Right hindlimb (tissue), 1 donor: ENCODE data around the gene CCDC150.
"Not testable (repeated sequence)": the region's sequence is repeated elsewhere in the genome, so short reads cannot be mapped to it uniquely, and the experiment has no call there.

Source experiments
- DNase-seq: peaks from one replicate; pipeline ENCODE4 v3.0.0-alpha.2; 2018

CCDC150 gene

DNA sequence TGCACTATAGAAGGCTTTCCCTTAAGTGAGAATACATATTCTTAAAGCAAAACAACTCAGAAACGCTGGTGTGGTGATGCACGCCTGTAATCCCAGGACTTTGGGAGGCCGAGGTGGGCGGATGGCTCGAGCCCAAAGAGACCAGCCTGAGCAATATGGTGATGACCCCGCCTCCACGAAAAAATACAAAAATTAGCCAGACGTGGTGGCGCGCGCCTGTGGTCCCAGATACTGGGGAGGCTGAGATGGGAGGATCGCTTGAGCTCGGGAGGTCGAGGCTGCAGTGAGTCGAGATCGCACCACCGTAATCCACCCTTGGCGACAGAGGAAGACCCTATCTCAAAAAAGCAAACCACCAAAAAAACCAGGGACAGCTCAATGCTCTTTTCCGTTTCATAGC, 750 bp upstream of the CCDC150 start:
- no peak for DNase-seq

DNA sequence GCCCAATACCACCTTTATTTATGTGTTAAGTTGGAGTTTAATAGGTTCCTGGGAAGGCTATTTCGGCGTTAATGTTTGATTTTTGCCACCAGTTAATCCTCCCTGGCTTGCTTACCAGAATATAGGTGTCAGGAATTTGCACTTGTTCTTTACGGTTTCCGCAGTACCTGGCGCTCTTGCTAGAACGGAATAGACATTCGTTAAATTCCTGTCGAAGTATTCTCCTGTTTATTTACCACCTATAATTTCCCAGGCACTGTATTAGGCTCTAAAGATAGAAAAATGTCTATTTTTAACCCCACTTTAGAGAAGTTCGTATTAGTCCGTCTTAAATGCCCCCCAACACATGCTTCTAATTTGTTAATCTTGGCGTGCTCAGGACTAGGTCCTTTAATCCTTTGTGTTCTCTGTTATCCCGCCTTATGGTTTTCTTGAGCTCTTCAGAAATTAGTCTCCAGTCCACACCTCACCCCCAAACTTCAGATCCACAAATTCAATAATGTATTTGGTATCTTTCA, 575 bp downstream of the CCDC150 start:
- DNase-seq, result no peak

DNA sequence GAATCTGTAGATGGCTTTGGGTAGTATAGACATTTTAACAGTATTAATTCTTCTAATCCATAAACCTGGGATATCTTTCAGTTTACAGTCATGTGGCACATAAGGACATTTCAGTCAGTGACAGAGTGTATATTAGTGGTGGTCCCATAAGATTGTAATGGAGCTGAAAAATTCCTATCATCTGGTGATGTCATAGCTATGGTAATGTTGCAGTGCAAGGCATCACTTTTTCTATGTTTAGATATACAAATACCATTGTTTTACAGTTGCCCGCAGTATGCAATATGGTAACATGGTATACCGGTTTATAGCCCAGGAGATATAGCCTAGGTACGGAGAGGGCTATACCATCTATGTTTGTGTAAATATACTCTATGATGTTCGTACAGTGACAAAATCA, 9.7 kb downstream of the CCDC150 start:
- DNase-seq, result no peak

DNA sequence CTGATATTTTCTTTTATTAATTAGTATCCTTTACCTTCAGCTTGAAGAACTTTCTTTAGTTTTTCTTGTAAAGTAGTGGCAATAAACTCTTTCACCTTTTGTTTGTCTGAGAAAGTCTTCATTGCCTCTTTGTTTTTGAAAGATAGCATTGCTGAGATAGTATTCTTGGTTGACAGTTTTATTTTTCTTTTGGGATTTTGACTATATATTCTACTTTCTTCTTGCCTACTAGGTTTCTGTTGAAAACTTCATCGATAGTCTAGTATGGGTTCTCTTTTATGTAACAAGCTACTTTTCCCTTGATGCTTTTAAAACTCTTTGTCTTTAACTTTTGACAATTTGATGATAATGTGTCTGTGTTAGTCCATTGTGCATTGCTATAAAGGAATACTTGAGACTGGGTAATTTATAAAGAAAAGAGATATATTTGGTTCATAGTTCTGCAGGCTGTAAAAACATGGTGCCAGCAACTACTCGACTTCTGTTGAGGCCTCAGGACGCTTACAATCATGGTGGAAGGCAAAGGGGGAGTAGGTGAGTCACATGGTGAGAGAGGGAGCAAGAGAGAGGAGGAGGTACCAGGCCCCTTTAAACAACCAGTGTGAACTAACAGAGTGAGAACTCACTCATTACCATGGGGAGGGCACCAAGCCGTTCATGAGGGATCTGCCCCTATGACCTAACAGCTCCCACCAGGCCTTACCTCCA, 12.0 kb downstream of the CCDC150 start:
- DNase-seq, result no peak

DNA sequence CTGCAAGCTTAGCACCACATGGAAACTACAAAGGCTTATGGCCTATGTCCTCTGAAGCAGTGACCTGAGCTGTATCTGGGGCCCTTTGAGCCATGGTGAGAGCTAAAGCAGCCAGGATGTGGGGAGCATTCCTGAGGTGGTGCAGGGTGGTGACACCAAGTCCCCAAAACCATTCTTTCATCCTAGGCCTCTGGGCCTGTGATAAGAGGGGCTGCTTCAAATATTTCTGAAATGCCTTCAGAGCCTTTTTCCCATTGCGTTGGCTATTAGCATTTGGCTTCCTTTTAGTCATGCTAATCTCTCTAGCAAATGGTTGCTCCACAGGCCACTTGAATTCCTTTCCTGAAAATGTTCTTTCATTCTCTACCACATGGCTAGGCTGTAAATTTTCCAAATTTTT, 13.4 kb downstream of the CCDC150 start:
- no peak for DNase-seq

DNA sequence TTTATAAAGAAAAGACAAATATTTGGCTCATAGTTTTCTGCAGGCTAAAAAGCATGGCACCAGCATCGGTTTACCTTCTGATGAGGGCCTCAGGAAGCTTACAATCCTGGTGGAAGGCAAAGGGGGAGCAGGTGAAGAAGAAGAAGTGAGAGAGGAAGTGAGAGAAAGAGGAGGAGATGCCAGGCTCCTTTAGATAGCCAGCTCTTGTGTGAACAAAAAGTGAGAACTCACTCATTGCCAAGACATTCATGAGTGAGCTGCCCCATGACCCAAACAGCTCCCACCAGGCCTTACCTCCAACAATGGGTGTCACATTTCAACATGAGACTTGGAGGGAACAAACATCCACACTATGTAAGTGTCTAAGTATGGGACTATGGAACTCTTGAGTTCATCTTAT, 14.3 kb downstream of the CCDC150 start:
- no peak for DNase-seq

DNA sequence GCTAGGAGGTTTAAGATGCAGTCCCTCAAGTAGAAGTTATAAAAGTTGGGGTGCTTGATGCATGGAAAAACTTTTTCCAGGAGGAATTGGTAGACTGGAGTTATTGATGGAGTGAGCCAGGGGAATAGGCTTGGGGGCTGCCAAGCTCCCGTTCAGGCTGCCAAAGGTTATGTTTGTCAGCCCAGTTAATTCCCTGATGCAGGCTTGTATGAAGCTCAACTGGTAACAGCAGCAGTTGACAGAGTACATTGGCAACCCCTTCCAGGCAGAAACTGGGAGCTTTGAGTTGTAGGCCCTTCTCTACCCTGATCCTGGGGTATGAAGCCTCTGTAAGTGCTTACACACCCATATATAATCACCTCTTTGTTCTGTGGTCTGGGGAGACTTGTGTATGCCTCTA, 16.2 kb downstream of the CCDC150 start:
- no peak for DNase-seq

DNA sequence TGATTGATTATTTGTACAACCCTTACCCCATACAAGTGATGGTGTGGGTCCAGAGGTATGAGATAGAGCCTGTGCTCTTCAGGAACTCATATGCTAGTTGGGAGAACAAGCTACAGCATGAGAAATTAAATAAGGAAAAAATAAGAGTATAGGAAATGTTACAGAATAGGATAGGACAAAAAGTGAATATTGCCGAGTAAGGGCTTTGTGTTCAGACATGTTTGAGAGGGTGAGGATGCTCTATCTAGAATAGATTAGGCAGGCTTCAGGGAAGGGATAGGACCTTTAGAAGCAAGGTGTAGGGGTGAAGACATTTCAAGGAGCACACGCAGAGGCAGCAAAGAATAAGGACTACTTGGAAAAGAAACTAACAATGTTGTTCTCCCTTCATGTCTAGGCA, 17.8 kb downstream of the CCDC150 start:
- no peak for DNase-seq

DNA sequence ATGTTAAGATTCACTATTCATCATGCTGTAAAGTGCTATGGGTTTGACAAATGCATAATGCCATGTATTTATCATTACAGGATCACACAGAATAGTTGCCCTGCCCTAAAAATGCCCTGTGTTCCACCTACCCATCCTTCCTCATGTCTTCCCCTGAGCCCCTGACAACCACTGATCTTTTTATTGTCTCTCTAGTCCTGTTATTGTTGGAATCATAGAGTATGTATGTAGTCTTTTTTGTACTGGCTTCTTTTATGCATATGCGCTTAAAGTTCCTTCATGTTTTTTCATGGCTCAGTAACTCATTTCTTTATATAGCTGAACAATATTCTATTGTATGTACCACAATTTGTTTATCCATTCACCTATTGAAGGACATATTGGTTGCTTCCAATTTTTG, 20.3 kb downstream of the CCDC150 start:
- no peak for DNase-seq

DNA sequence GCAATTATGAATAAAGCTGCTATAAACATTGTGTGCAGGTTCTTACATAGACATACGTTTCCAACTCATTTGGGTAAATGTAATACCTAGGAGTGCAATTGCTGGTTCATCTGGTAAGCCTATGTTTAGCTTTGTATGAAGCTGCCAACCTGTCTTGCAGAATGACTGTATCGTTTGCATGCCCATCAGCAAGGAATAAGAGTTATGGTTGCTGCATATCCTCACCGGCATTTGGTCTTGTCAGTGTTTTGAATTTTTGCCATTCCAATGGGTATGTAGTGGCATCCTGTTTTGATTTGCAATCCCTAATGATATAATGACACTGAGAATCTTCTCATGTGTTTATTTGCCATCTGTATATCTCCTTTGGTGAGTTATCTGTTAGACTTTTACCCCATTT, 20.7 kb downstream of the CCDC150 start:
- DNase-seq, result no peak

DNA sequence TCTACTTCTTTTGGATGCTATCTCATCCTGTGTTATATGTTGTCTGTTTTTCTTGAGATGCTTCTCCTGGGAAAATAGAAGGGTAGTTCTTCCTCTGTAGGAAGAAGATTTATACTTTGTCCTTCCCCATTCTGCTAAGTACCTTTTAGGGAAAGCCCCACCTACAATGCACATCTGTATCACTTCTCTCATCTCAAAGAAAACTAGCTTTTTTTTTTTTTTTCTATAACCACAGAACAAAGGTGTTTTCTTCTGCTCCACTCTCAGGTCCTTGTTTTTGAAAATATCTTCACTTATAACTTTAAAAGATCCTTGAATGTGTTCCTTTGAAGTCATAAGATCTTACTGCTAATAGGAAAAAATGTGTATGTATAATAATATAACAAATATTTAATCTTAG, 30.8 kb downstream of the CCDC150 start:
- no peak for DNase-seq

DNA sequence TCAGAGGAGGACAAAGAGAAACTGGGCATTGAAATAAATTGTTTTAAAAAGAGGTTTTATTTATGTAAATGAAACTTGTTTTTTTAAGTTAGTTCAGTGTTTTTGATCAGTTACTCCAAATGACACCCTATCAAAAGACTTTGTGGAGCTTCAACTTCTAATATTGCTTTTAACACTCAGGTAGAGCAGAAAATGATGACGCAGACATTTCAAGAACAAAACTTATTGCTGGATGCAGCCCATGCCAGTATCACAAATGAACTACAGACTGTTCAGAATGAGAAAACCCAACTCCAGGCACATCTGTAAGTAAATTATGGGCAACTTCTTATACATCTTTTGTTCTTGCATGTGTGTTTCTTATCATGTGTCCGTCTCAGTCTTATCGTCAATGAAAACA, 36.4 kb downstream of the CCDC150 start:
- no peak for DNase-seq

DNA sequence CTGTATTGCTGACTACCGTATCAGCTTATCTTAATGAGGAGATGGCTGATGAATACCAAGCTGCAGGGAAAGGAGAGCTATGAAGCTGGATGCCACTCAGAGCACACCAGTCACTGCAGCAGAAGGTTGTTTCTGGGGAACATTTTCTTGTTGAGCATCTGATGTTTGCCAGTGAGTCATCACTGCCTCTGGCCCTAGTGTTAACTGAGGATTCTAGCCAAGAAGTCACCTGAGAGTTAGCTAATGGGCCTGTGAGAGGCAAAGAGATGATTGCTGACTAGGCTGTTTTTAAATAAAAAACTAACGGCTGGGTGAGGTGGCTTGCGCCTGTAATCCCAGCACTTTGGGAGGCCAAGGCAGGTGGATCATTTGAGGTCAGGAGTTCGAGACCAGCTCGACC, 37.9 kb downstream of the CCDC150 start:
- no peak for DNase-seq

DNA sequence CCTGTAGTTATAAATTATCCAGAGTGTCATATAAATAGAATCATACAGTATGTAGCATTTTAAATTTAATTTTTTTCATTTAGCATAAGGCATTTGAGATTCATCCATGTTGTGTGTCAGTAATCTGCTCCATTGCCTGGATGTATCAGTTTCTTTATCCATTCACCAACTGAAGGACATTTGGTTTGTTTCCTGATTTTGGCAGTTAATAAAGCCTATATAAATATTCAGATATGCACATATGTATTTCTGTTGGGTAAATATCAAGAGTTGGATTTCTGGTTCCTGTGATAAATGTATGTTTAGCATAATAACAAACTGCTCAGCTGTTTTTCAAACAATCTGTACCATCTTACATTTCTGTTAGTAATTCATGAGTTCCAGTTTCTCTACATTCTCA, 39.9 kb downstream of the CCDC150 start:
- no peak for DNase-seq

DNA sequence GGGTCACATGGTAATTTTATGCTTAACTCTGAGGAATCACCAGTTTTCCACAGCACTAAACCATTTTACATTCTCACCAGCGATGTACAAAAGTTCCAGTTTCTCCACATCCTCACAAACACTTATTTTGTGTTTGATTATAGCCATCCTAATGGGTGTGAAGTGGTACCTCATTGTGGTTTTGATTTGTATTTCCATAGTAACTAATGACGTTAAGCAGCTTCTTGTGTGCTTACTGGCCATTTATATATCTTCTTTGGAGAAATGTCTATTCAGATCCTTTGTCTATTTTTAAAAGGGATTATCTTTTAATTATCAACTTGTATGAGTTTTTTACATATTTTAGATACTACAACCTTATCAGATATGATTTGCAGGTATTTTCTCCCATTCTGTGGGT, 42.0 kb downstream of the CCDC150 start:
- no peak for DNase-seq

DNA sequence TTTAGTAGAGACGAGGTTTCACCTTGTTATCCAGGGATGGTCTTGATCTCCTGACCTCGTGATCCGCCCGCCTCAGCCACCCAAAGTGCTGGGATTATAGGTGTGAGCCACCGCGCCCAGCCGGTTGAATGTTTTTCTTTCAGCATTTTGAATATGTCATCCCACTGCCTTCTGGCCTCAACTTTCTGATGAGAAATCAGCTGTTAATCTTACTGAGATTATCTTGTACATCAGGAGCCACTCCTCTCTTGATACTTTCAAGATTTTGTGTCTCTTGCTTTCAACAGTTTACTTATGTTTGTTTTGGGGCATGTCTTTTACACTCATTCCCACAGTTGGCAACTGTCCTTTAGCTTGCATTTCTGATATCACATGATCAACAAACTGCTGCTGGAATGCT, 46.3 kb downstream of the CCDC150 start:
- no peak for DNase-seq

DNA sequence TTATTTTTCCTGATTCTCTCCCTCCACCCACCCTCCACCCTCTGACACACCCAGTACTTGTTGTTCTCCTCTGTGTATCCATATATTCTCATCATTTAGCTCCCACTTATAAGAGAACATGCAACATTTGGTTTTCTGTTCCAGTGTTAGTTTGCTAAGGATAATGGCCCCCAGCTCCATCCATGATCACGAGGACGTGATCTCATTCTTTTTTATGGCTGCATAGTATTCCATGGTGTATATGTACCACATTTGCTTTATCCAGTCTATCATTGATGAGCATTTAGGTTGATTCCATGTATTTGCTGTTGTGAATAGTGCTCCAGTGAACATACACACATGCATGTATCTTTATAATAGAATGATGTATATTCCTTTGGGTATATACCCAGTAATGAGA, 47.2 kb downstream of the CCDC150 start:
- DNase-seq, result not testable (repeated sequence)

DNA sequence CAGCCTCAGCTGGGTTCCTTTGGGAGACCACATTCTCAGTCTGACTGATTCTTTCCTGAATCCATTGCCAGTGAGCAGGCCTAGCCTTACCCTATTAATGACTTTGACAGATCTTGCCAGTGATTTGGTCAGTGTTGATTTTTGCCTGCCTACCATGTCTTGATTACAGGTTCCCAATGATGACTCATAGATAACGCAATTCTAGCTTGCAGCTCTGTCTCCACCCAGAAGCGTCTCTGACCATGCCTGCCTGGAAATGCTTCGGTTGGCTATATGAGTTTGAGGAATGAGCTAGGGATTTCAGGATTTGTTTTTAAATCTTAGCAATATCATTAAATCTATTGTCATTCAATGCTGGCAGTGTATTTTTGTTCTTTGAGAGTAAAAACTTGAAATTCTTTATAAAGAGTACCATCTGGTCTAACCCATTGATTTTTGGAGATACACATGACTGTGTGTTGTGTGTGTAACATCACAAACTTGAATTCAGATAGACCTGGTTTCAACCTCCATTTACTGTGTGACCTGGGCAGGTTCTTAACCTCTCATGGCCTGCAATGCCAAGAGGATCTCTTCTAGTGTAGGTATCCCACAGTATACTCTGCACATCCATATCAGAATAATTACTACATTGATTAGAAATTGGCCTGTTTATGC, 57.0 kb downstream of the CCDC150 start:
- DNase-seq, result peak; percentile 20

DNA sequence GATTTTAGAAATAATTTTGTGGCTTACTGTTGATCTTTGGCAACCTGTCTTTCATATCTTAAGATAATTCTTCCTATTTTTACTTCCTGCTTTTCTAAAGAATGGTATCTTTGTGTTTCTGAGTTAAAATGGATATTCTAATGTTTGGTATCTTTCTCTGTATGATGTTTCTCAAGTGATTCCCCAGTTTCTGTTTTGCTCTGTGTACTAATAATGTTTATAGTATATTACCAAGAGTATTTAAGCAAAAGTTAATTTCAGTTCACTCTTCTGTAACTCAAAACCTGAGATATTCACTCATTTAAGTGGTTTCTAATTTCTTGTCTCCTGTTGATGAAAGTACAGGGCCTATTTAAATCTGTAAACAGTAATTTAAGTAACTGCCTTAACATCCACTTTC, 58.3 kb downstream of the CCDC150 start:
- no peak for DNase-seq

DNA sequence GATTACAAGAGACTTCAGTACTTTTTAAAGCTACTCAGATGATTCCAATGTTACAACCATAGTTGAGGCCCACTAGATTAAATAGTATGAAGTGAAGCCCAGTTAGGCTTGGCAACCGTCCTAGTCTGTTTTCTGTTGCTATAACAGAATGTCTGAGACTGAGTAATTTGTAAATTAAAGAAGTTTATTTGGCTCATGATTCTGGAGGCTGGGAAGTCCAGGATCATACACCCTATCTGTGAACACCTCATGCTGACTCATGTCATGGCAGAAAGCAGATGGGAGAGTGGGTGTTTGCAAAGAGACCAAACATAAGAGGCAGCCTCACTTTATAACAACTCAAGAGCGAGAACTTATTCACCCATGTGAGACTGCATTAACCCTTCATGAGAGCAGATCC, 63.1 kb downstream of the CCDC150 start:
- no peak for DNase-seq

DNA sequence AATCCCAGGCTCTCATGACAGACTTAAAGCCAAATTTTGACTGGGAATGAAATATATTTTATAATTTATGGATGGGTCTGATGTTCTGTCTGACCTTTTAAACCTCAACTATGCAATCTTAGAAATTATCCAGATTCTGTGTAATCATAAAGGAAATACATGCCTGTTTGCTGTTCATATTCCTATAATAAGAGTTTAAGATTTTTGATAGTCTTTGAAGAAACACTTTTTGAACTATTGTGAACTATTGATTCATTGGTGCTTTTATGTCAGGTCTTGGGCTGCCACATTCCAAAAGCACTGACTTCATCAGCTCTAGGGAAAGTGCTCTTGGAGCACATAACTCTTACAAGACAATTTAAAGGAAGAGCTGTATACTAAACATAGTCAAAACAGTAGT, 64.2 kb downstream of the CCDC150 start:
- no peak for DNase-seq

DNA sequence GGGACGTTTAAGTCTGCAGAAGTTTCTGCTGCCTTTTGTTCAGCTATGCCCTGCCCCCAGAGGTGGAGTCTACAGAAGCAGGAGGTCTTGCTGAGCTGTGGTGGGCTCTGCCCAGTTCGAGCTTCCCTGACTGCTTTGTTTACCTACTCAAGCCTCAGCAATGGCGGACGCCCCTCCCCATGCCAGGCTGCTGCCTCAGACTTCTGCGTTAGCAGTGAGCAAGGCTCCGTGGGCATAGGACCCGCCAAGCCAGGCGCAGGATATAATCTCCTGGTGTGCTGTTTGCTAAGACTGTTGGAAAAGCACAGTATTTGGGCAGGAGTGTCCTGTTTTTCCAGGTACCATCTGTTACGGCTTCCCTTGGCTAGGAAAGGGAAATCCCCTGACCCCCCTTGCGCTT, 70.5 kb downstream of the CCDC150 start:
- DNase-seq, result not testable (repeated sequence)

DNA sequence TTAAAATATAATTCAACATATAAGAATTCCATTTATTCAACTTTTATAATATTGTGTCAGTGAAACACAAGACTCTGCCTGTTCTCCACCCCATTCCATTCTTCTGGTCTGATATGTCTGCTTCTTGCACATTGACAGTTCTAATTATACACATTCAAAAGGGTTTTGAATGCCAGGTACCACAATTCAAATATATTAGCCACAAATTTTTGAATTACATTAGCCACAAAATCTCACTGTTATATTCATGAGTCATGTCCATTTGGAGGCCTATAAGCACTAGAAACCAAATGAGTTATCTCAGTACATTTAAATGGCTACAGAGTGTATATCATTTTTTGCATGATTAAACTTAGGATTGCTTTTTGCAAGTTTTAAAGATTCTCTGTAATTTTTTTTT, 72.1 kb downstream of the CCDC150 start:
- DNase-seq, result no peak

DNA sequence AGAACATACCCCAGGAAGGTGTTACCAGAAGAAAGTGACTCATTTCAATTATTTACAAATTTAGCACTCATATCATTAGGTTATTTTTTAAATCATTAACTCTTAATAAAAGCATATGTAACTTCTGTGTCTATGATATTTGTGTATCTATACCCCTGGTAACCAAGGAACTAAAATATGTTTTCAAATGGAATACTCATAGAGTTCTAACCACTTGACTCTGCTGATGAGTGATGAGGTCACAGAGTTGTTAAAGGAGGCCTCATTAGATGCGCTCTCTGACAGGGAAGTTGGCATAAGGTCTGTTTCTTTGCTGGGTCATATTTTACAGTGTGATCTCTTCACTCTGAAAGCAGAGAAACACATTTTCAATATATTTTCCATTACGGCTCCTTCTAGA, 73.4 kb downstream of the CCDC150 start:
- no peak for DNase-seq
